ENCODE data around the gene ASB17.

- TF ChIP-seq POLR2AphosphoS5 (IDR thresholded peaks at IDR 0.05; ENCODE audit: low read depth, low read length) = no peak
- no peak for TF ChIP-seq SIN3A (IDR thresholded peaks at IDR 0.05; ENCODE audit: borderline replicate concordance, insufficient read depth, low read length)
These were observed 9.5 kb downstream of the ASB17 start for GRCh38 chr1:75922698-75923097.

All from PFSK-1 (cell line).